Fibroblast of the aortic adventitia (primary cell): ENCODE data around the gene OR12D2. TPM values are rescaled to one million over a fixed set of nuclear protein-coding genes. Genes with fewer than 3 reads are reported as not detected.
"Not testable (repeated sequence)": the region's sequence is repeated elsewhere in the genome, so short reads cannot be mapped to it uniquely, and the experiment has no call there.

Source experiments
- DNase-seq: peaks from one replicate; pipeline ENCODE4 v3.0.0-alpha.2; 2010; ENCODE audit warnings: low read depth
- H3K4me3 ChIP-seq: 2 replicates; pipeline ENCODE4 v1.5.1; 2011; ENCODE audit warnings: low read depth, mild to moderate bottlenecking, control low read depth, low read length, moderate library complexity
- total RNA-seq: library from RNA; depleted of rRNA; stranded (reverse); fragments of >200 nt; gene quantifications from 2 replicates; pipeline ENCODE4 v1.2.3, GENCODE V29; 2012; ENCODE audit warnings: low replicate concordance
- TF ChIP-seq, protein P1 (sequence below): IDR thresholded peaks from 2 replicates; pipeline ENCODE4 v1.5.1; 2011; ENCODE audit warnings: mild to moderate bottlenecking, low read length, control low read depth, inconsistent platforms; ENCODE audit not compliant: insufficient read depth

OR12D2 gene, protein sequence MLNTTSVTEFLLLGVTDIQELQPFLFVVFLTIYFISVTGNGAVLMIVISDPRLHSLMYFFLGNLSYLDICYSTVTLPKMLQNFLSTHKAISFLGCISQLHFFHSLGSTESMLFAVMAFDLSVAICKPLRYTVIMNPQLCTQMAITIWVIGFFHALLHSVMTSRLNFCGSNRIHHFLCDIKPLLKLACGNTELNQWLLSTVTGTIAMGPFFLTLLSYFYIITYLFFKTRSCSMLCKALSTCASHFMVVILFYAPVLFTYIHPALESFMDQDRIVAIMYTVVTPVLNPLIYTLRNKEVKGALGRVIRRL
- not detected in 2 replicates for total RNA-seq

DNA sequence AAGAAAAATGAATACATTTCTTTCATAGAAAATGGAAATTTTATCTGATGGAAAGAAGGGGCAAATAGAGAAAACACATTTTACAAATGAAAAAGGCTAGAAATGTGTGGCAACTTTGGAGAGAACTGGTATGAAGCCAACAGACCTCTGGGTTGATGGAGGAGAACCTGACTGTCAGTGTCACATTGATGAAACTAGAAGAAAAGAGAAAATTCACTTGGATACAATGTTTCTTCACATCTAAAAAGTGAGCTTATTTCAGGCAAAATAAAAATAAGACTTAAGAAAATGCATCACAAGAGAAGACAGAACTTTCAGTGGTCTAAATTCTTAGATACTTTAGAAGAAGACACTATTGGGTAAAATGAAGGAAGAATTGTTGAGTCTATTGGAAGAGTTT, at the start of gene OR12D2:
OR12D2 (plus strand) TSS at position 301 of the 400 bp plus-strand sequence. CDS start 1,069 bp downstream, outside the sequence.
- no peak within 1 kb of the TSS for H3K4me3 ChIP-seq
- TF ChIP-seq, protein P1, sequence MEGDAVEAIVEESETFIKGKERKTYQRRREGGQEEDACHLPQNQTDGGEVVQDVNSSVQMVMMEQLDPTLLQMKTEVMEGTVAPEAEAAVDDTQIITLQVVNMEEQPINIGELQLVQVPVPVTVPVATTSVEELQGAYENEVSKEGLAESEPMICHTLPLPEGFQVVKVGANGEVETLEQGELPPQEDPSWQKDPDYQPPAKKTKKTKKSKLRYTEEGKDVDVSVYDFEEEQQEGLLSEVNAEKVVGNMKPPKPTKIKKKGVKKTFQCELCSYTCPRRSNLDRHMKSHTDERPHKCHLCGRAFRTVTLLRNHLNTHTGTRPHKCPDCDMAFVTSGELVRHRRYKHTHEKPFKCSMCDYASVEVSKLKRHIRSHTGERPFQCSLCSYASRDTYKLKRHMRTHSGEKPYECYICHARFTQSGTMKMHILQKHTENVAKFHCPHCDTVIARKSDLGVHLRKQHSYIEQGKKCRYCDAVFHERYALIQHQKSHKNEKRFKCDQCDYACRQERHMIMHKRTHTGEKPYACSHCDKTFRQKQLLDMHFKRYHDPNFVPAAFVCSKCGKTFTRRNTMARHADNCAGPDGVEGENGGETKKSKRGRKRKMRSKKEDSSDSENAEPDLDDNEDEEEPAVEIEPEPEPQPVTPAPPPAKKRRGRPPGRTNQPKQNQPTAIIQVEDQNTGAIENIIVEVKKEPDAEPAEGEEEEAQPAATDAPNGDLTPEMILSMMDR, result no peak
- DNase-seq, result no peak

DNA sequence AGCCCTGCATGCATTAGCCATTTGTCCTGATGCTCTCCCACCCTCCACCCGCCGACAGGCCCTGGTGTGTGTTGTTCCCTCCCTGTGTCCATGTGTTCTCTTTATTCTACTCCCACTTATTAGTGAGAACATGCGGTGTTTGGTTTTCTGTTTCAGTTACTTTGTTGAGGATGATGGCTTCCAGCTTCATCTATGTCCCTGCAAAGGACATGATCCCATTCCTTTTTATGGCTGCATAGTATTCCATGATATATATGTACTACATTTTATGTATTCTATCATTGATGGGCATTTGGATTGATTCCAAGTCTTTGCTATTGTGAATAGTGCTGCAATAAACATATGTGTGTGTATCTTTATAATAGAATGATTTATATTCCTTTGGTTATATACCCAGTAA, 46.1 kb upstream of the OR12D2 start:
- not testable (repeated sequence) for H3K4me3 ChIP-seq, DNase-seq

DNA sequence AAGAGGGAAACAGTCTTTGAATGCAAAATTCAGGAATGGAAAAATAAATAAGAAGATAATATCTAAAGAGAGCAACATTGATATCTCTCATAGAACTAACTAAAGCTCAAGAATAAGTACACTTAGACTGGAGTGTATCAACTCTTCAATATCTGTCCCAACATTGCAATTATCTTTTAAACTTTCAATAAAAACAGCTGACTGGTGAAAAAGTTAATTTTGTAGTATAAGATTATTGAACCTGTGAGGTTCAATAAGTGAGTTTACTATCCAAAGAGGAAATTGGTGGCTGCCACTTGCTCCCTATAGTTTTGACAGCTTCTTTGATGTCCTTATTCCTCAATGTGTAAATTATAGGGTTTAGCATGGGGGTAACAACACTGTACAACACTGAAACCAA, 40.5 kb upstream of the OR12D2 start:
- DNase-seq, result no peak
- H3K4me3 ChIP-seq, result no peak overlapping the region
- TF ChIP-seq, protein P1, result no peak

DNA sequence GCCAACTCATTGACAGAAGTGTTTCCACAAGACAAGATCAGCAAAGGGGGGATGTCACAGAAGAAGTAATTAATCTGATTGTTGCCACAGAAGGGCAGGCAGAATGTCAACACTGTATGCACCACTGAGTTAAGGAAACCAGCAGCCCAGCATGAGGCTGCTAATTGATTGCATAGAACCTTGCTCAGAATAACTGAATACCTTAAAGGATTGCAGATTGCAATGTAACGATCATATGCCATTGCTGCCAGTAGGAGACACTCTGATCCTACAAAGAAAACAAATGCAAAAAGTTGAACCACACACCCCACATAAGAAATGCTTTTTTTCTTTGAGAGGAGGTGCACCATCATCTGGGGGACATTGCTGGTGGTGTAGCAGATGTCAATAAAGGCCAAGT, 39.8 kb upstream of the OR12D2 start:
- TF ChIP-seq, protein P1, result no peak
- H3K4me3 ChIP-seq, result no peak overlapping the region
- DNase-seq, result no peak

DNA sequence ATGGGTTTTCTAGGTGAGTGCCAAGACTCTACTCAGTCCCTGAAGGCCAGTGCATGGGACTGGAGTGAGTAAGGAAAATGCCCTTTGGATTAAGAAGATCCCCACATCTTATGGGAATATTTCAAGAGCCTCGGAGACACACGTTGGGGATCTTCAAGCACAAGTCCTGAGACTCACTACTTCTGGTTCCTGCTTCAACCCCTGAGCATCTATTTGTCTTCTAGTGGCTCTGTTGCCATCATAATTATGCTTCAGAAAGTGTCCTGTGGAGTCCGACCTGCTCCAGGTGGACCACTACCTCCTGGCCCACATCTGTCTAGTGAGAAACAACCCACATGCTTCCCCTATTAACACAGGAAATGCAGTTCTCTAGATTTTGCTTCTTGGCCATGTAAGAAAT, 26.7 kb upstream of the OR12D2 start, which contains the start of gene OR5V1:
OR5V1 (minus strand) TSS at position 101 of the 400 bp plus-strand sequence. CDS start 12,670 bp downstream, outside the sequence.
- DNase-seq, result no peak
- no peak within 1 kb of the TSS for H3K4me3 ChIP-seq
- TF ChIP-seq, protein P1, result no peak

DNA sequence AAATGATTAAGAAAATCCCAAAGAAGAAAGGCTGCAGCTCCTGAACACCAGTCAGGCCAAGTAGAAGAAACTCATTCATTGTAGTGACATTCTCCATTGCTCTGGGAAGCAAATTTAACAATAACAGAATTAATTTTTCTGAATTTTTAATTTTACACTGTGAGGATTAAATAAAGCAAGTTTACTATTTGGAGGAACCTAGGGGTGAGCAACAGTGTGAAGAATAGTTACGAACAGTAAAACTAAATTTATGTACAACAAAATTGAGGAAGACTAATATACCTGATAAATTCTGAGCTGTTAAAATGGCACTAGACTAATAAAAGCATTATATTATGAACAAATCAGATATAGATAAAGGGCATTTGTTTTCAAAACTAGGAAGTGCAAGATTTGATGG, 20.2 kb upstream of the OR12D2 start, which contains the start of gene OR12D3:
OR12D3 (minus strand) TSS at position 101 of the 400 bp plus-strand sequence; CDS start at position 97, 4 bp downstream.
- TF ChIP-seq, protein P1, result no peak
- DNase-seq, result no peak

DNA sequence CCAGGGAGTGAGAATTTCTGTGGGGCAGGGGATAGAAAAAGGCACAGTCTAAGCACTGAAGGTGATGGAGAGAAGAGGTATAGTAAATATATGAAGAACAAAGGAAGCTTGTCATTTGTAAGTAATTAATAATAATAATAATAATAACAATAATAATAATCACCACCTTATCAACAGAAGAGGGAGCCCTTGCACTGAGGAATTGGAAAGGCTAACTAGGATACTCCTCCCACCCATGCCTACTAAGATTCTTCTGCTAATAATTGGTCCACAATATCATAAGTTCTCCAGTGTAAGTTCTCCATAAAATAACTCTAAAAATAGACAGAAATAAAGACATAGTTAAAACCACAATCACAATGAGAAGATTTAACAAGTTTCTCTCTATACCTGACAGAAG, 19.4 kb upstream of the OR12D2 start:
- H3K4me3 ChIP-seq, result no peak overlapping the region
- no peak for DNase-seq
- TF ChIP-seq, protein P1, result no peak

More for the DNA sequence above, 20.2 kb upstream of the OR12D2 start, which contains the start of gene OR12D3:
- H3K4me3 ChIP-seq, result no peak within 1 kb of the TSS
